NCI-H748 treated with DMSO at 0.1 percent for 48 hours (cell line): ENCODE results near the gene DND1.
A peak's percentile ranks its signal among the peaks of the same experiment; 100 is the strongest.
"Not testable (repeated sequence)": the region's sequence is repeated elsewhere in the genome, so short reads cannot be mapped to it uniquely, and the experiment has no call there.

Experiments used
- DNase-seq: peaks from one replicate; lab custom pipeline; 2025; lab: John Stamatoyannopoulos, UW

The DND1 gene

DNA sequence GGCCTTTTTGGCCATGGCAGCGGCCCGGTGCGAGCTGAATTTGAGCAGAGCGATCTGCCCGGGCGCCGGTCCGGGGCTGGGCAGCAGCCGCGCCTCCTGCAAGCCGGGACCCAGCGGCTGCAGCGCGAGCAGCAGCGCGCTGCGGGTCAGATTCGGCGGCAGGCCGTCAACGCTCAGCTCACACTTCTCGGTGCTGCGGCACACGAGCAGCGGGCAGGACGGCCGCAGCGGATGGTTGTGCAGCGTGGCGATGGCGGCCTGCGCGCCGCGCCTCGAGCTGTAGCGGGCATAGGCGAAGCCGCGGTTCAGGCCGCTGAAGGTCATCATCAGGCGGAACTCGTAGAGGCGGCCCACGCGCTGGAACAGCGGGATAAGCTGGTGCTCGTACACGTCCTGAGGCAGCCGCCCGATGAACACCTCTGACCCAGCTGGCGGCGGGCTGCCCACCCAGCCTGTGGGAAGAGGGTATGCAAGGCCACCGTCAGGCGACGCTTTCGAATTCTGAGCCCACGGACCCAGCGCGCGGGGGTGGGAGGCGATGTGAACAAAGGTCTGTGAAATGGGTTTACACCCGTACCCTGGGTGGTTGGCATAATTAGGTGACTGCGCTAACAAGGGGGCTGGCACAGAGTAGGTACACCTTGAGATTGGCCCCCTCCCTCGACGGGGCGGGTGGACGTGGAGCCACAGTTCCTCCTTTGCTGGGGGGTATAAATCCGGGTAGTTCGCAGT lies 755 bp downstream of the DND1 start:
- no peak for DNase-seq

DNA sequence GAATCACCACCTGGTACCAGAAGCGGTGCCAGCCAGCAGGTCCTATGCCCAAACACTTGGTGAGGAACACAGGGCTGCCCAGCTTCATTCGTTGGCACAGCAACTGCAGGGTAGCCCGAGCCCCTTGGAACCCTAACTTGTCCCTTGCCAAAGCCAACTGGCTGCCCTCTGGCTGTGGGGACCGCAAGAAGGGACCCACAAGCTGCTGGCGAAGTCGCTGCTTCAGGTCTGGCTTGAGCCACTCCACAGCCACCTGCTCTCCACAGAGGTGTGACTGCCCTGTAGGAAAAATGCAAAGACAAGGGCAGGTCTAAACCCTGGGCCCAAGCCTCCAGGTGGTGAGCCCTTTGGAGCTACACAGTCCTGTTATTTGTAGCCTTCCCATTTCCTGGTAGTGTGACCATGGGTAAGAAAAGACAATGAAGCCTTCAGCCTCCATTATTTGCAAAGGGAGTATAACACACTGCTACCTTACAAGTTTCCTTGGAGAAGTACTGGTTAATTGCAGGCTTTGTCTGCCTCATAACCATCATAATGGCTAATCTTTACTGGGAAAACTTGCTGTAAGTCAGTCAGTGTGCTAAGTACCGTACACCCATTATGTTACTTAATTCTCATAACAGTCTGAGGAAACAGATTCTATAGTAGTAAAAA lies 1.8 kb downstream of the DND1 start:
- DNase-seq, result no peak

DNA sequence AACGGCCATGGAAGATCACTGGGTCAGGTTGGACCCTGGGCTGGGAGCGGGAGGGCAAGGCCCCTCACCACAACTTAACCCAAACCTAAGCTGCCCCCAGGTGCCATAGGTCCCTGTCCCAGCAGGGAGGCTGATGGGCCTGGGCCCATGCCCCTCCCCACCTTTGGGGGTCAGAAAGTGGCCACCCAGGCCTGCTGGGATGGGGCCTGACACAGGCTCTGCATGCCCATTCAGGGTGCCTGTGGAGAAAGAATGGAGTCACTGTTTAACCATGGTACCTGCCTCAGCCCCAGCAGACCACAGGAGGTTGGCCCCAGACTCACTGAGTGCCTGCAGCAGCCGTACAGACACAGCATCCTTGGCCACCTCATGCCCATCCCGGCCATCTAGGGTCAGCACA lies 2.3 kb downstream of the DND1 start:
- DNase-seq, result not testable (repeated sequence)

DNA sequence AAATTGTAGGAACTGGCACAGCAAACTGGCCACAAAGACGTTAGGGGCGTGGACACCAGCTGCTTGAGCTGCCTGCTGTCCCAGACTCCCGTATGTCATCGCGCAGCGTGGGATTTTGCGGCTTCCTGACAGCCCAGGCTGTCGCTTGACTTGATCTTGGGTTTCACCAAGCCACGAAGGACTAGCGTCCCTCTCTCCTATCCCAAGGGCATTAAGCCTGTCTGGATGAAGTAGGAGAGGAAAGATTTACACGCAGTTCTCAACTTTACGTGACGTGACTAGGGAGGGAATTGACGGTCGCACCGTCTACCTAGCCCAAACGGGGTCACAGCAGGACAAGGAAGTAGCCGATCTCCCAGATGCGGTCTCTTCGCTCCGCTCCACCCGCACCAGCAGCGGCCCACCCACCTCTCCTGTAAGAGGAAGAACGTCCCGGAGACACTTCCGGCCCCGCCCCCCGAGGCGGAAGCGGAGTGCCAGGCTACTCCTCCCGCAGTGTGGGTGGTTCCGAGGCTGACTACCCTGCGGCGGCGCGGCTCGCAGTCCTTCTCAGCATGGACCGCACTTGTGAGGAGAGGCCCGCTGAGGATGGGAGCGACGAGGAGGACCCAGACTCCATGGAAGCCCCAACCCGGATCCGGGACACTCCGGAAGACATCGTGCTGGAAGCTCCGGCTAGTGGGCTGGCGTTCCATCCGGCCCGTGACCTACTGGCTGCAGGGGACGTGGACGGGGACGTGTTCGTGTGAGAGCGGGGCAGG lies 8.8 kb downstream of the DND1 start, which contains the start of gene WDR55:
Gene WDR55 (plus strand): TSS at position 546 of the 761 bp plus-strand sequence. CDS start 9 bp downstream, at position 555.
- DNase-seq, result peak; percentile 82

DNA sequence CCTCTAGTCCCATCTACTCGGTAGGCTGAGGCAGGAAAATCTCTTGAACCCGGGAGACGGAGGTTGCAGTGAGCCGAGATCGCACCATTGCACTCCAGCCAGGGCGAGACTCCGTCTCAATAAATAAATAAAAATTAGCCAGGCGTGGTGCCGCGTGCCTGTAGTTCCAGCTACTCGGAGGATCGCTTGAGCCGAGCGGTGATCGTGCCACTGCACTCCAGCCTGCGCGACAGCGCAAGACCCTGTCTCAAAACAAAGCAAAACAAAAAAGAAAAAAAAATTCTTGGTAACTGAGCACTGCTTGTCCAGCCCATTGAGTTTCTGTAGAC lies 9.4 kb downstream of the DND1 start:
- no peak for DNase-seq

DNA sequence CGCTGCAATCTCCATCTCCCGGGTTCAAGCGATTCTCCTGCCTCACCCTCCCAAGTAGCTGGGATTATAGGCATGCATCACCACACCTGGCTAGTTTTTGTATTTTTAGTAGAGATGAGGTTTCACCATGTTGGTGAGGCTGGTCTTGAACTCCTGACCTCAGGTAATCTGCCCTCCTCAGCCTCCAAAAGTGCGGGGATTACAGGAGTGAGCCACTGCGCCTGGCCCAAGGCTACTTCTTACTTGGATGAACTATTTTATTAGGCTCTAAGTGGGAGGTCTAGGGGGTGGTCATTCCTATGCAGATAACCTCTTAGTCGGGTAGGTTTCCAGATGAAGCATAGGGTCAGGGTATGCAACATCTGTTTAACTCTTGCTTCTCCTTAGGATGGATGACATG lies 13.0 kb downstream of the DND1 start:
- DNase-seq, result not testable (repeated sequence)

DNA sequence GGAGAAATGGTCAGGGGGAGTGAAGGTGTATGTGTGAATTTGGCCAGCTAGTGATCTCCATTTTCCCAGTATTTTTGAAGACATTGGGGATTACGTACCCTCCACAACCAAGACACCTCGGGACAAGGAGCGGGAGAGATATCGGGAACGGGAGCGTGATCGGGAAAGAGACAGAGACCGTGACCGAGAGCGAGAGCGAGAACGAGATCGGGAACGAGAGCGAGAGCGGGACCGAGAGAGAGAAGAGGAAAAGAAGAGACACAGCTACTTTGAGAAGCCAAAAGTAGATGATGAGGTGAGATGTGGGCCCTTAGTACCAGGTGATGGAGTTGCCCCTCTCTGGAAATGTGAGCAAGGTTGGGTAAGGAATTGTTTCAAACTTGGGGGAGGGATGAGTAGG lies 14.5 kb downstream of the DND1 start:
- DNase-seq, result no peak

DNA sequence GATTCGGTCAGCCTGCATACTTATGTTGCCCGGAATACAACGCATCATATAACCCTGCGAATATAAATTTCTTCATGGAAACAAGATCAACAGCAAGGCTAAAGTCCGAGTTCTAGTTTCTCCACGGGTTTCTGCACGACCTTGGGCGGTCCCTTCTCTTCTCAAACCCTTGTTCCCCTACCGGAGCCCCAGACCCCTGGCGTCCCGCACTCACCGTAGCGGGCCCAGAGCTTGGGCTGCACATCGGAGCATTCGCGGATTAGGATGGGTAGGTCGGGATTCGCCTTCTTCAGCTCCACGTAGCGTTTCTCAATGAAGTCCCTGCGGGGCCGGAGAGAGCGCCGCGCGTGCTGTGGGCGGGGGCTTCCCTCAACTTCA lies 26.3 kb downstream of the DND1 start:
- no peak for DNase-seq

DNA sequence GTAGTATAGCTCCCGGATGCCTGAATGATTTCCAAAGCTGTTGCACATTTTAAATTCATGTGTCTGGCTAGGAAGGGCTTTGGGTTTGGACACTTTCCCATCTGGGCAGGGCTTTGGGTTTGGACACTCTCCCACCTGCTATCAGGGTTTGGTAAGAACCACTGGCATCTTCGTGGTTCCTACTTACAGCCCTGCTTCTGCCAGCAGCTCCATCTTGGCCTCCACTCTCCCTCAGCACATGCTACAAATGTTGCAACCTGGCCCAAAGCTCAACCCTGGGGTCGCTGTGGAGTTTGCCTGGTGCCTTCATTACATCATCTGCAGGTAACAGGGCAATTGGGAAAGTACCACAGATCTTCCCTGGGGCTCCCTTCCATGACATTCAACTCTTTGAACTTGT lies 30.7 kb downstream of the DND1 start:
- no peak for DNase-seq

DNA sequence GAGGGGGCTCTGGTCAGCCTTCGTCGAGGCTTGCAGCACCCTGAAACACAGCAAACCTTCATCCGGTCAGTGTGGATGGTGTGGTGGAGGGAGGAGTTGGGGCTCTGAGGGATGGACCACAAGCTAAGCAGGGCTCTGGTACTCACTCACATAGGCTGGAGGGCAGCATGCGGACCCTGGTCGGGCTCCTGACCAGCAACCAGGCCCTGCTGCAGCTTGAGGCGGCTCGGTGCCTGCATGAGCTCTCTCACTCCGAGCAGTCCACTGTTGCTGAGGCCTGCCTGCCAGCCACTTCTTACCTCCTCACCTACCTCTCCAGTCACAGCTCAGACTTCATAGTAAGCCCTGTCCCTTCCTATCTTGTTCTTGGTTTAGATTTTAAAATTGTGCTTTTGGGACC lies 31.7 kb downstream of the DND1 start:
- no peak for DNase-seq

DNA sequence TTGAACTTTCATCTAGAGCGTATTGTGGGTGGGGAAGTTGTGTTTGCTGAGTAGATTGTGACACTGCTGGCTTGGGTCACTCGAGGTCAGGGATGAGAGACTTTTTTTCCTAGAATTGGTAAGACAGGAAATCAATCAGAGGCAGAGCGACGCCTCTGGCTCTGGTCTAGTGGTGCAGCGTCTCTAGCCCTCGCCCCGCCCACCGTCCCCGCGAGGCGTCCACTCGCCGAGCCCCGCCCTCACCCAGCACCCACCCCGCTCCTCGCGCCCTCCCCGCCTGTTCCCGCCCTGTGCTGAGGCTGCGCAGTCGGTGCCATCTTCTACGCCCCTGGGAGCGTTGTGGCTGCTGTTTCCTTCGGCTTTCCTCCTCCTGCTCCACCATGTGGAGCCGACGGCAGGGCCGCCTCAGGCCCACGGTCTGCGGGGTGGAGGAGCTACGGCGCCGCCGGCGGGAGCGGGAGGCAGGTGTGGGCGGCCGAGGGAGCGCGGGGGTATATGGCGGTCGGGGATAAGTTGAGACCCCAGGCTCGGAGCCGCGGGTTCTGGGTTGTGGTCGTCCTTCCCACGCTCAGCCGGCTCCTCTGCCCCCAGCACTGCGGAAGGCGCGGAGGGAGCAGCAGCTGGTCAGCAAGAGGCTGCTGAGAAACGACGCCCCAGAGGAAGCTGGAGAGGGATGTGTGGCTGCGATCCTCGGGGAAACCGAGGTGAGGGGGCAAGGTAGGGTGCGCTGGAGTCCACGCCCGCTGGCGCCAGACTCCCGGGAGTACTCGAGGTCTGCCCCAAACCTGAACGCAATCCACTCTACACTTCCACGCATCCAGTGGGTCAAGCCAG lies 34.0 kb downstream of the DND1 start, which contains the start of gene TMCO6:
Gene TMCO6 (plus strand): TSS at position 304 of the 834 bp plus-strand sequence. CDS start 77 bp downstream, at position 381.
- DNase-seq, result peak; percentile 91

DNA sequence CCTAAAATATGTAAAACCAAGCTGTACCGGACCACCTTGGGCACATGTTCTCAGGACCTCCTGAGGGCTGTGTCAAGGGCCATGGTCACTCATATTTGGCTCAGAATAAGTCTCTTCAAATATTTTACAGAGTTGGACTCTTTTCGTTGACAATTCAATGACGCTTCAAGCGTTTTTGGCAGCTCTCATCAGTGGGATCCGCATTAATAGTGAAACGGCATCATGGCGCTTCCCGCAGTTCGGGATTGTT lies 34.6 kb downstream of the DND1 start:
- DNase-seq, result not testable (repeated sequence)

DNA sequence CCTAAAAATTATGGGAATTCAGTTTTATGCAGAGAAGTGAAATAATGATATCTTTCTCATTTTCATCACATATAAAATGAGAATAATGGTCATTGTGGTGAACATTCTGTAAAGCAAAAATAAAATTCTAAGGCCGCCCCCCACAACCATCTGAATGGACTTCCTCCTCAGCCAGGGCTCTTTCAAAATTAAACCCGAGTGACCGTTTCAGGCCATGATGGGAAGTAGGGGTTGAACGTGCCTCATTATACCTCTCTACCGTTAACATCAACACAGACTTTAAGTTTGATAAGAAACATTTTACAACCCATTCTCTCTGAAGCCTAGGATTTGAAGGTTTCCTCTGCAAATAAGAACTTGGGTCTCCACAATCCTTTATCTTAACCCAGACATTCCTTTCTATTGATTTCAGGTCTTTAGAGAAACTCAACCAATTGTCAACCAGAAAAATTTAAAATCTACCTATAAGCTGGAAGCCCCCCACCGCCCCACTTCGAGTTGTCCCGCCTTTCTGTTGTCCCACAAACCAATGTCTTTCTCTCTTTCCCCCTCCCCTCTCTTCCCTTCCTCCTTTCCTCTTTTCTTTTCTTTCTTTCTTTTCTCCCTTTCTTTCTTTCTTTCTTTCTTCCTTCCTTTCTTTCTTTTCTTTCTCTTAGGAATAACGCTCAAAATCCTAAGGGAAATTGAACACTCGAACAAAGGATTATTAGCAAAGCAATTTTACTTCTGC lies 35.8 kb downstream of the DND1 start:
- no peak for DNase-seq

DNA sequence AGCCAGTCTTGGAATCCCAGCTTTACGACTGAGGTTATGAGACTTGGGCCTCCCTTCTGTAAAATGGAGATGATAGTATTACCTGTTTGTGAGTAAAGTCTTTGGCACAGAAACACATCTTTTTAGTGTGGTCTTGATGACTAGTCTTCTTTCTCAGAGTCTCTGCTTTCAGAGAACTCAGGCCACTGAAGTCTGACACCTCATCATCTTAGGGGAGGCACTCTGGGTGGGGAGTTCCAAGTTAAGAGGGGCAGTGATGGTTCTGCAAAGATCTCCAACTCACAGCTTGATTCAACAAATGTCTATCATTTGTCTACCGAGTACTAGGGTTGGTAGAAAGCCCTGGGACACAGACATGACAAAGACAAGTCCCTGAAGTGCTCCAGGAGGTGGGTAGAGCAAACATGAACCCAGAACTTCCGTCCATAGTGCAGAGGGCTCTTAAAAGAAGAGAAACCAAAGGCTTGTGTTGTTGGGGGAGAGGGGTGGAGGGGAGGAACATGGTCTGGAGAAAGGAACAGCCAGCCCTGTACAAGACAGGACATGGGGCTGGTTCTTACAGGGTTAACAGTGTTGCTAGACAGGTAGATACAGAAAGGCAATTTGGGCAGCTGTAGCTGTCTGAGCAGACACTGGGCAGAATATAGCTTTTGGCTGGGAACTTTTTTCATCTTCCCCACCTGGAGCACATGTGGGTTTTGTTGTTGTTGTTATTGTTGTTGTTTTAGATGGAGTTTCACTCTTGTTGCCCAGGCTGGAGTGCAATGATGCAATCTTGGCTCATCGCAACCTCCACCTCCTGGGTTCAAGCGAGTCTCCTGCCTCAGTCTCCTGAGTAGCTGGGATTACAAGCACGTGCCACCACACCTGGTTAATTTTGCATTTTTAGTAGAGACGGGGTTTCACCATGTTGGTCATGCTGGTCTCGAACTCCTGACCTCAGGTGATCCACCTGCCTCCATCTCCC lies 37.8 kb downstream of the DND1 start:
- DNase-seq, result no peak

DNA sequence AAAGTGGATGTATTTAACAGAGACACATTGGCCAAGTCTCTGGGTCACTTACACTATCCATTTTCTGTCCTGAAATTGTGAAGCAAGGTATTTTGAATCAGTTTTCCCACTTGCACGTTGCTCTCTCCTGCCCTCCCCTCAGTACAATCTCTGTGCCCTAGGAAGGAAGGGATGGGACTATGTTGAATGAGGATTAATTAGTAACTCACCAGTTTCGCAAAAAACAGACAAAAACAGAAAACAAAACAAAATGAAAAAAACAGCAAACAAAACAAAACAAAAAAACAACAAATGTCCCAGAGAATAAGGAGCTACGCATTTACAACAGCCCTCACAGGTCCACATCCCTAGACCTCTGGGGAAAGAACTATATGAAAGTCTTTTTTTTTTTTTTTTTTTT lies 39.3 kb downstream of the DND1 start:
- DNase-seq, result no peak

DNA sequence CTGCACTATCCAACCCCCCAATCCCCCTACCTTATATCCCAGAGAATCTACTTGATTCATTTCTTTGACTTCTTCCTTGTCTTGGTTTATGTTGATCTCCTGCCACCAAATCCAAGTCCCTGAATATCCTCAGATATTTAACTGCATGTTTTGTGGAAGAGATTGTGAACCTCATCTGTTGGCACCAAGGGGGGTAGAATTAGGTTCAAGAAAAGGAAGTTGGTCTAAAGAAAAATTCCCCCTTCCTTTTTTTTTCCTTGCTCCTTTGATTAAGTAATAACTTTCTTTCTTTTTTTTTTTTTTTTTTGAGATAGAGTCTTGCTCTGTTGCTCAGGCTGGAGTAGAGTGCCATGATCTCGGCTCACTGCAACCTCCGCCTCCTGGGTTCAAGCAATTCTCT lies 39.9 kb downstream of the DND1 start:
- DNase-seq, result no peak

DNA sequence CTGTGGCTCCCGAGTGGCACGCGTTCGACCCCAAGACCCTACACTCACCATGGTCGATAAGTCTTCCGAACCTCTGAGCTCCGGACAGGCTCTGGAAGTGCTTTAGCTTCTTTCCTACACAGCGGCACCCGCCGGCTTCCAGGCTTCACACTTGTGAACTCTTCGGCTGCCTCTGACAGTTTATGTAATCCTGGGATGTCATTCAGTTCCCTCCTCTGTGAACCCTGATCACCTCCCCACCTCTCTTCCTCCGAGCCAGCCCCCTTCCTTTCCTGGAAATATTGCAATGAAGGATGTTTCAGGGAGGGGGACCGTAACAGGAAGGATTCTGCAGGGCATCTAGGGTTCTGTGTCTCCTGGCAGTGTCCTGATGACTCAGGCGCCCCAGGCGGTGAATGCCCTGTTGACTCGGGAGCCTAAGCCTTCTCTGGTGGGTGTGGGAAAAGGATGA lies 40.3 kb downstream of the DND1 start, which contains the start of gene CD14:
Gene CD14 (minus strand): TSS at position 155 of the 451 bp plus-strand sequence. CDS start 104 bp downstream, at position 51.
- no peak for DNase-seq

DNA sequence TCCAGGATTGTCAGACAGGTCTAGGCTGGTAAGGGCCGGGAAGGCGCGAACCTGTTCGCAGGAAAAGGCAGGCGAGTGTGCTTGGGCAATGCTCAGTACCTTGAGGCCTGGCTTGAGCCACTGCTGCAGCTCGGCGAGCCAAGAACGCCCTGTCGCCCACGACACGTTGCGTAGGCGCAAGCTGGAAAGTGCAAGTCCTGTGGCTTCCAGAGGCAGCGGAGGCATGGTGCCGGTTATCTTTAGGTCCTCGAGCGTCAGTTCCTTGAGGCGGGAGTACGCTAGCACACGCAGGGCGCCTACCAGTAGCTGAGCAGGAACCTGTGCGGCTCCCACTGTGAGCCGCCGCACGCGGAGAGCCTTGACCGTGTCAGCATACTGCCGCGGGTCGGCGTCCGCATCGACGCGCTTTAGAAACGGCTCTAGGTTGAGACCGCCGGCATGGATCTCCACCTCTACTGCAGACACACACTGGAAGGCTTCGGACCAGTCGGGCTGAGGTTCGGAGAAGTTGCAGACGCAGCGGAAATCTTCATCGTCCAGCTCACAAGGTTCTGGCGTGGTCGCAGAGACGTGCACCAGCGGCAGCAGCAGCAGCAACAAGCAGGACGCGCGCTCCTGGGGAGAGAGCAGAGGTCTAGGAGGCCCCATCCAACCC lies 40.9 kb downstream of the DND1 start:
- DNase-seq, result peak; percentile 56

DNA sequence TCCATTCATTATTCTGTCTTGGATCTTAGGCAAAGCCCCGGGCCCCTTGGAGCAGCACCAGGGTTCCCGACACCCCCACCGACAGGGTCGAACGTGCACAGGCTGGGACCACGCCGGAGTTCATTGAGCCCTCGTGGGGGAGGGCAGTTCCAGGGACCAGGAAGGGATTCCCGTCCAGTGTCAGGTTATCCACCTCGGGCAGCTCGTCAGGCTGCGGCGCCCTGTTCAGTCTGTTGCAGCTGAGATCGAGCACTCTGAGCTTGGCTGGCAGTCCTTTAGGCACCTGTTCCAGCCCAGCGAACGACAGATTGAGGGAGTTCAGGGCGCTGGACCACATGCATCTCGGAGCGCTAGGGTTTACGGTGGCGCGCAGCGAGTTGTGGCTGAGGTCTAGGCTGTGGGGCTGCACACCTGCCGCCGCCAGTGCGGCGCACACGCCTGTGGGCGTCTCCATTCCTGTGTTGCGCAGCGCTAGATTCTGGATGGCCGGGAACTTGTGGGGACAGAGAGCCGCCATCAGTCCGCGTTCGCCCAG lies 41.5 kb downstream of the DND1 start:
- DNase-seq, result peak; percentile 38

DNA sequence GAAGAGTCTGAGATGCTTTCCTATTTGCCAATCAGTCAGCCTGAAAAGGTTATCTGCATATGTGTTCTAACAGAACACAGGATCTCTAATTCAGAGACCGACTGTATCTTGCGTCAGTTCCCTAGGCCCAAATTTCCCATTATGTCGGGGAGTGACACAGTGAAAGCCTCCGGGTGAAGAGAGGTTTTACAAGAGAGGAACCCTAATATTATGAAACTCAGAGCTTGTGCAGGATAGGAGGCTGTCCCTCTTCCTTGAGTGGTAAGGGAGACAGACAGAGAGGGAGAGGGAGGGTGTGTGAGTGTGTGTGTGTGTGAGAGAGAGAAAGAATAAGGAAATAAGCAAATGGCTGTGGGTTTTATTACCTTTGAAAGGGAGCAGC lies 42.3 kb downstream of the DND1 start:
- DNase-seq, result no peak
